ENCODE measurements around the gene CACNA2D4. TPM values are rescaled to one million over a fixed set of nuclear protein-coding genes. Genes with fewer than 3 reads are reported as not detected.
A peak's percentile ranks its signal among the peaks of the same experiment; 100 is the strongest.

CACNA2D4 gene
- total RNA-seq, 1 donor from 2014 or later: not detected

- DNase-seq: no peak
- H3K4me3 Mint-ChIP-seq (ENCODE audit: unreplicated experiment): no peak overlapping the region
- TF ChIP-seq CTCF (IDR thresholded peaks at IDR 0.05; ENCODE audit: partially characterized antibody, unreplicated experiment): no peak
- peaks cover 5% of the 10 kb centered on the region for H3K27me3 Mint-ChIP-seq (ENCODE audit: unreplicated experiment)
- H3K4me1 Mint-ChIP-seq (ENCODE audit: low read depth, unreplicated experiment): peaks cover 15% of the 10 kb centered on the region
- H3K9me3 Mint-ChIP-seq (ENCODE audit: unreplicated experiment): peaks cover 2% of the 10 kb centered on the region
- no peaks in the 10 kb centered on the region for H3K36me3 Mint-ChIP-seq (ENCODE audit: unreplicated experiment)
- no peak overlapping the region for H3K27ac Mint-ChIP-seq (ENCODE audit: unreplicated experiment)
These were observed 1.0 kb downstream of the CACNA2D4 start for GRCh38 chr12:1917172-1918070.

- DNase-seq: no peak
- TF ChIP-seq CTCF (IDR thresholded peaks at IDR 0.05; ENCODE audit: partially characterized antibody, unreplicated experiment): no peak
- Mint-ChIP-seq H3K9me3 (ENCODE audit: unreplicated experiment) (peaks cover 2% of the 10 kb centered on the region), H3K4me1 (ENCODE audit: low read depth, unreplicated experiment) (peaks cover 15% of the 10 kb centered on the region), H3K36me3 (ENCODE audit: unreplicated experiment) (no peaks in the 10 kb centered on the region), H3K27me3 (ENCODE audit: unreplicated experiment) (peaks cover 5% of the 10 kb centered on the region), H3K4me3 (ENCODE audit: unreplicated experiment) (no peak overlapping the region), H3K27ac (ENCODE audit: unreplicated experiment) (no peak overlapping the region)
These were observed 1.9 kb downstream of the CACNA2D4 start for GRCh38 chr12:1916371-1917171.

- TF ChIP-seq CTCF (IDR thresholded peaks at IDR 0.05; ENCODE audit: partially characterized antibody, unreplicated experiment): no peak
- H3K36me3 Mint-ChIP-seq (ENCODE audit: unreplicated experiment): no peaks in the 10 kb centered on the region
- peaks cover 15% of the 10 kb centered on the region for H3K4me1 Mint-ChIP-seq (ENCODE audit: low read depth, unreplicated experiment)
- H3K27ac Mint-ChIP-seq (ENCODE audit: unreplicated experiment): peak overlapping the region; percentile 71
- H3K4me3 Mint-ChIP-seq (ENCODE audit: unreplicated experiment): no peak overlapping the region
- peak; percentile 50 for DNase-seq
- H3K9me3 Mint-ChIP-seq (ENCODE audit: unreplicated experiment): peaks cover 2% of the 10 kb centered on the region
- peaks cover 5% of the 10 kb centered on the region for H3K27me3 Mint-ChIP-seq (ENCODE audit: unreplicated experiment)
These were observed 3.1 kb downstream of the CACNA2D4 start for GRCh38 chr12:1915082-1915968.

- Mint-ChIP-seq H3K36me3 (ENCODE audit: unreplicated experiment) (no peaks in the 10 kb centered on the region), H3K4me1 (ENCODE audit: low read depth, unreplicated experiment) (peaks cover 15% of the 10 kb centered on the region), H3K27me3 (ENCODE audit: unreplicated experiment) (peaks cover 6% of the 10 kb centered on the region), H3K9me3 (ENCODE audit: unreplicated experiment) (peaks cover 2% of the 10 kb centered on the region), H3K27ac (ENCODE audit: unreplicated experiment) (peak overlapping the region; percentile 71), H3K4me3 (ENCODE audit: unreplicated experiment) (no peak overlapping the region)
- TF ChIP-seq CTCF (IDR thresholded peaks at IDR 0.05; ENCODE audit: partially characterized antibody, unreplicated experiment): no peak
- DNase-seq: peak; percentile 8
These were observed 4.1 kb downstream of the CACNA2D4 start for GRCh38 chr12:1914114-1914911.
